HUES6 (cell line): ENCODE results near the gene PKDREJ.

Experiments used
- H3K27ac ChIP-seq: 2 replicates; pipeline ENCODE4 v1.7.0; 2013; ENCODE audit warnings: low read depth, mild to moderate bottlenecking, low read length, inconsistent platforms
- H3K27me3 ChIP-seq: 2 replicates; pipeline ENCODE4 v1.6.1; 2013; ENCODE audit warnings: low read length; ENCODE audit not compliant: control insufficient read depth, insufficient read depth
- H3K36me3 ChIP-seq: 2 replicates; pipeline ENCODE4 v1.6.1; 2013; ENCODE audit warnings: low read length; ENCODE audit not compliant: control insufficient read depth, insufficient read depth
- H3K4me1 ChIP-seq: 2 replicates; pipeline ENCODE4 v1.6.1; 2013; ENCODE audit warnings: low read length; ENCODE audit not compliant: control insufficient read depth, insufficient read depth
- H3K4me3 ChIP-seq: 2 replicates; pipeline ENCODE4 v1.5.1; 2013; ENCODE audit warnings: low read depth, low read length
- H3K9ac ChIP-seq: one replicate; pipeline ENCODE4 v1.6.1; 2013; ENCODE audit warnings: mild to moderate bottlenecking, low read length
- H3K9me3 ChIP-seq: 2 replicates; pipeline ENCODE4 v1.6.1; 2013; ENCODE audit warnings: low read depth, low read length; ENCODE audit not compliant: control insufficient read depth, insufficient read depth

PKDREJ gene

DNA sequence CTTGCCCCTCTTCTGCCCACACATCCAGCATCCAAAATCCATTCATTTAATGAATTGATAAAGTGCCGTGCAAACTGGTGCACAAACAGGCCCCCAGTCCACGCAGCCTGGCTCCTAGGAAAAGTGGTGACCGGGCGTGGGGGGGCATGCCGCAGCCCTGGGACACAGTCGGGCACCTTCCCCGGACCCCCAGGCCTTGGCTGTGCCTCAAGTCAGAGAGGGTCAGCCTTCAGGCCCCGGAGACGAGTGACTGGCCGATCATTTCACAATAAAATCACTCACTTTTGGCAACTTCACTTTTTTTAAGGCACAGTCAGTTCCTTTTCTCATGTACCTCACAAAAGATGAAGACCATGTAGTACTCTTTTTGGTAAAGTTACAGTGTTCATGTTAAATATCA is 21.1 kb downstream of the PKDREJ start:
- H3K27me3 ChIP-seq = no peaks in the 10 kb centered on the region
- no peak overlapping the region for H3K9ac ChIP-seq
- no peak overlapping the region for H3K4me3 ChIP-seq
- H3K36me3 ChIP-seq = peaks cover 12% of the 10 kb centered on the region
- no peaks in the 10 kb centered on the region for H3K4me1 ChIP-seq
- H3K9me3 ChIP-seq = 0 out of 2 replicates have a peak, but pooled peaks cover 2% of the 10 kb centered on the region
- H3K27ac ChIP-seq = no peak overlapping the region

DNA sequence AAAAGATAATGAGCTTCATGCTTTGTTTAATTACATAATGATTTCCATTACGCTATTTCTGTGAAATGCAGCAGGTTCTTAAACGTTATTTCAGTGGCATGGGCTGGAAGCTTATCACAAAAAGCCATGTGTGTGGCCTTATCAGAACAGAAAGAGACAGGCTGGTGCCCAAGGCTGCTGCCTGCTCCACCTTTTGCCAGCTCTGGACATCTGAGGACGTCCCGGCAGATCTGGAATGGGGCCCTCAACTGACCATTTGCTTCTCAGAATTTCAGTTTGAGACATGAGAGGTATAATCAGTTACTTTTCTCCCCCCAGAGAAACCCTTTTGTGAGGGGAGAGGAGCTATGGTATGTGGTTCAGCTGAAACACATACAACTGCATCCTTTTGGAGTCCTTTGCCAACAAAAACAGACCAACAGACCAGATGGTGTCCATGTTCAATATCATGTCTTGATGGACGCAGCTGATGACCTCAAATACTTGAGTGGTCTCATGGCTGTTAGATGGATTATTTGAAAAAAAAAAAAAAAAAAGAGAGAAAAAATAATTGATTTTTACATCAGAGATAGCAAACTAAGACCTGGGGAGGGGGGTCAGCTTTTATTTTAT is 21.6 kb downstream of the PKDREJ start:
- Histone ChIP-seq H3K27me3 (no peaks in the 10 kb centered on the region), H3K9ac (no peak overlapping the region), H3K9me3 (0 out of 2 replicates have a peak, but pooled peaks cover 2% of the 10 kb centered on the region), H3K36me3 (peaks cover 10% of the 10 kb centered on the region), H3K4me1 (no peaks in the 10 kb centered on the region), H3K27ac (no peak overlapping the region), H3K4me3 (no peak overlapping the region)

DNA sequence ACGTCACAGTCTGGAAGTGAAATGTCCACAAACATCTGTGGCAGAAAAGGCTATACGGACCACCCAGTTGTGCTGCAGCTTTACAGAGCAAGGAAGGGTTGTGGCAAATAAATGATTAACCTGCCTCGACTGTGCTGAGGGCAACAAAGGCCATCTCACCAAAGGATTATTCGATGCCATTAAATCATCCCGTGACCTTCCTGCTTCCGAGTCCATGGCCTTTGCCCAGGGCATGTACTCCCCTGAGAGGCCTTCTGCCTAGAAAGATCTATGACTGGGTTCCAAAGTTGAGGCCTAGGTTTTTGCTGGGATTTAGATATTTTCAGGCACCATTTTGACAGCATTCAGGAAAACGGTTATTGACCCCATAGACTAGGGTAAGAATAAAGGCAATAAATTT is 22.2 kb downstream of the PKDREJ start:
- no peaks in the 10 kb centered on the region for H3K27me3 ChIP-seq
- H3K4me1 ChIP-seq = no peaks in the 10 kb centered on the region
- H3K27ac ChIP-seq = no peak overlapping the region
- H3K36me3 ChIP-seq = peaks cover 10% of the 10 kb centered on the region
- no peak overlapping the region for H3K4me3 ChIP-seq
- H3K9me3 ChIP-seq = 0 out of 2 replicates have a peak, but pooled peaks cover 2% of the 10 kb centered on the region
- H3K9ac ChIP-seq = no peak overlapping the region

DNA sequence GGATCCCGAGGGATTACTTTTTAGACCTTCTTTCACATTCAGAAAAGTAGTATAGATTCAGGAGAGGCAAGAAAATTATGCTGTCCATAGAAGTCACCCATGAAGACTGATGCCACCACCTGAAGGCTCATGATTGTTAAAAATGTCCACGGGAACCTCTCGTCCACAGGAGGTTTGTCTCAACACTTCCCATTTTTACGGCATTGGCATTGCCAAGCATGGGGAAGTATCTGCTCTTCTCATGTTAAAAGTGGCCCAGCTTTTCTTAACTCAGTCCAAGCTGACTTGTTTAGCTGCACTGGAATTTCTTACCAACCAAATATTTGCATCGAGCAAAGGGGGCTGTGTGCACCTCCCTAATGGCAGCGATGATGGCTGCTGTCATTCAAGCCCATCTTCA is 22.6 kb downstream of the PKDREJ start:
- 0 out of 2 replicates have a peak, but pooled peaks cover 2% of the 10 kb centered on the region for H3K9me3 ChIP-seq
- no peaks in the 10 kb centered on the region for H3K27me3 ChIP-seq
- no peak overlapping the region for H3K4me3 ChIP-seq
- peaks cover 10% of the 10 kb centered on the region for H3K36me3 ChIP-seq
- no peaks in the 10 kb centered on the region for H3K4me1 ChIP-seq
- H3K9ac ChIP-seq = no peak overlapping the region
- no peak overlapping the region for H3K27ac ChIP-seq

DNA sequence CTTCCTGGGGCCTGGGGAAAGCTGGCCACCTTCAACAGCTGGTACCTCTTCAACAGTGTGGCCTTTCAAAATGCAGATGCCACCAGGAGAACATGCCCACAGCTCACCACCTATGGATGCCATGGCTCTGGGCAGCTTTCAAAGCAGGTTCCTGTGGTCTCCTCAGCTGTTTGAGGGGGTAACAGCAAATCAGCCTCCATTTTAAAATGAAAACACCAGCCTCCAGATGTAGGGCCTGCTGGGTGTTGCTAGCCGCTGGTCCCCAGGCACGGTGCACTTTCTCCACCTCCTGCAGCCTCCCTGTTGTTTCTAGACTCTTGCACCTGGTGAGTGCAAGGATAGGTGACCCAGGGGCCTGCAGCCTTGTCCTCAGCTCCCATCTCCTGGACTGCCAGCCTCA is 23.1 kb downstream of the PKDREJ start:
- 0 out of 2 replicates have a peak, but pooled peaks cover 2% of the 10 kb centered on the region for H3K9me3 ChIP-seq
- no peaks in the 10 kb centered on the region for H3K27me3 ChIP-seq
- H3K36me3 ChIP-seq = peaks cover 10% of the 10 kb centered on the region
- no peak overlapping the region for H3K27ac ChIP-seq
- no peaks in the 10 kb centered on the region for H3K4me1 ChIP-seq
- no peak overlapping the region for H3K4me3 ChIP-seq
- no peak overlapping the region for H3K9ac ChIP-seq

DNA sequence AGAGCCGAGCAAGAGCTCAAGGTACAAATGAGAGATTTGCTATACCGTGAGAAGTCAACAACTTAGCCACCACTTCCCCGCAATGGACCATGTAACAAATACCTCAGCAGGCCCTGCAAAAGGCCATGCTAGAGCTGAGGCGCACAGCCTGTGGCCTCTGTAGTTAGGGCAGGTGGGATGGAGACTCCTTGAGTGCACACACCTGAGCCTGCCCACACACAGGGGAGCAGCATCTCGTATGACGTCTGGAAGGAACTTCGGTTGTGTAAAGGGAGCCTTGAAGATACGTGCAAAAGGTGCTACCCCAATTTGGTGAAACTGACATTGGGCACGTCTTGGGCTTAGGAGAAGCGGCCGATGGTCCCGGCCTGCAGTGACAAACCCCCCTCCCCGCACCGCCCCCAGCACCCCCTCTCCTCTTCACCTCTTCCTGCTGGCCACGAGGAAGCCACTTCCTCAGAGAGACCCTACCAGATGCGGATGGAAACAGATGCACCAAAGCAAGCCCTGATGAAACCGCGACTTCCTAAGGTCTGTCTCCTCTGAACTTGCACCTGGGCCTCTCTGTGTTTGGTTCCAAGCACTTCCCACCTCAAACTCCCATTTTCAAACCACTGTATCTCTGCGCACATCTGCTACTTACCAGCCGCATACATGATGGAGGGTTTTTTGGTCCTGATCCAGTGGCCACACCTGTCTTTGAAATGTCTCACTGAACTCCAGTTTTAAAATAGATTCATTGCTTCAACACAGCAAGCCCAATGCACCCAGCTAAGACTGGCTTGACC is 23.7 kb downstream of the PKDREJ start:
- 0 out of 2 replicates have a peak, but pooled peaks cover 2% of the 10 kb centered on the region for H3K9me3 ChIP-seq
- H3K27ac ChIP-seq = no peak overlapping the region
- H3K4me3 ChIP-seq = no peak overlapping the region
- no peaks in the 10 kb centered on the region for H3K27me3 ChIP-seq
- no peaks in the 10 kb centered on the region for H3K4me1 ChIP-seq
- peaks cover 5% of the 10 kb centered on the region for H3K36me3 ChIP-seq
- no peak overlapping the region for H3K9ac ChIP-seq

DNA sequence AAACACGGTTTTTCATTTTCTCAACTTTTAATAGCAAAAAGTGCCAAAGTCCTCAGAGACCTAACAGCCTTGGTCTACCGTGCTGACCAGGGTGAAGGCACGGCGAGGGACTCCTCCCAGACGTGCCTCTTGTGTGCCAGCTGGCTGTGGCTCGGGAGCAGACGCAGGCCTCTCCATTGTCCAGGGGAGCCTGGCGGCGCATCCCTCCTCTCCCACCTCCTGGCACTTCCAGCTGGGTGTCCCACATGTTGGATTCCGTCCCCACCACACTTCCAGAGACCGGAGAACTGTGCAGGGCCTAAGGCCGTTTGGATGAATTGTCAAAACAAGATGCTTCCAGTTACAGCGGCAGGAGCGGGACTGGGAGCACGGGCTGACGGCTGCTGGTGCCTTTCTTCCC is 24.6 kb downstream of the PKDREJ start:
- Histone ChIP-seq H3K36me3 (no peaks in the 10 kb centered on the region), H3K9ac (no peak overlapping the region), H3K9me3 (0 out of 2 replicates have a peak, but pooled peaks cover 2% of the 10 kb centered on the region), H3K27ac (no peak overlapping the region), H3K4me3 (no peak overlapping the region), H3K4me1 (no peaks in the 10 kb centered on the region), H3K27me3 (no peaks in the 10 kb centered on the region)

DNA sequence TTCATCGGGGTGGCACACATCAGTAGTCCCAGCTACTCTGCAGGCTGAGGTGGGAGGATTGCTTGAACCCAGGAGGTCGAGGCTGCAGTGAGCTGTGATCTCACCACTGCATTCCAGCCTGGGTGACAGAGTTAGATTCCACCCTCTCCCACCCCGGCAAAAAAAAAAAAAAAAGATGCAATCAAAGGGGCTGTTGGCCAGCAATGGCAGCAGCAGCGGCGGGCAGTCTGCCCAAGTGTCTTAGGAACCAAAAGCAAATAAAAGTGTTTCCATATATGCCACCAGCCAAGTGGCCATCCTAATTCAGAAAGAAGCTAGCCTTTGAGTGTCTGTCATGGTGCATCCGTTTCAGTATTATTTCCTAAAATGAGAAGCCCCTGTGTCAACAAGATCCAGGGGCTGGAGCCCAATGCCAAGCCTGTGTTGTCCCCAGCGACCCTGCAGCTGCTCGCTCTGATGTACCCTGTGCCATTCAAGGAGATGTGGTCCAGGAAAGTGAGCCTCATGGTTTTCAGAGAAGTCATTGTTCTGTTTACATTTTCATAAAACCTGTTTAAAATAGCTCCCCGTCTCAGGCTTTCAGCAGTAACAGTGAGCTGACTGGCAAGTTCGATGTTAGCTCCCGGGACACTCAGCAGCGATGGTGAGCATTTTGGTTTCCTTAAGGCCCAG is 25.6 kb downstream of the PKDREJ start:
- no peaks in the 10 kb centered on the region for H3K36me3 ChIP-seq
- no peak overlapping the region for H3K27ac ChIP-seq
- no peak overlapping the region for H3K4me3 ChIP-seq
- 0 out of 2 replicates have a peak, but pooled peaks cover 2% of the 10 kb centered on the region for H3K9me3 ChIP-seq
- no peak overlapping the region for H3K9ac ChIP-seq
- no peaks in the 10 kb centered on the region for H3K4me1 ChIP-seq
- H3K27me3 ChIP-seq = no peaks in the 10 kb centered on the region

DNA sequence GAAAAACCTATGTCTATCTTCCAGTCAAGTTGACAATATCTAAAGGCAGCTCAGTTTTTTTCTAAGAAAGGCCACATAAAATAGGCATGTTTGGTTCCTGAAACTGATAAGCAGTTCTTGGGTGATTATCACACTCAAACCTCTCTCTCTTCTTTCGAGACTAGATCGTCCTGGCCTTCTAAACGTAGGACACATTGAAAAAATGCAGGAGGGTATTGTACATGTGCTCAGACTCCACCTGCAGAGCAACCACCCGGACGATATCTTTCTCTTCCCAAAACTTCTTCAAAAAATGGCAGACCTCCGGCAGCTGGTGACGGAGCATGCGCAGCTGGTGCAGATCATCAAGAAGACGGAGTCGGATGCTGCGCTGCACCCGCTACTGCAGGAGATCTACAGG is 28.2 kb downstream of the PKDREJ start:
- H3K36me3 ChIP-seq = no peaks in the 10 kb centered on the region

DNA sequence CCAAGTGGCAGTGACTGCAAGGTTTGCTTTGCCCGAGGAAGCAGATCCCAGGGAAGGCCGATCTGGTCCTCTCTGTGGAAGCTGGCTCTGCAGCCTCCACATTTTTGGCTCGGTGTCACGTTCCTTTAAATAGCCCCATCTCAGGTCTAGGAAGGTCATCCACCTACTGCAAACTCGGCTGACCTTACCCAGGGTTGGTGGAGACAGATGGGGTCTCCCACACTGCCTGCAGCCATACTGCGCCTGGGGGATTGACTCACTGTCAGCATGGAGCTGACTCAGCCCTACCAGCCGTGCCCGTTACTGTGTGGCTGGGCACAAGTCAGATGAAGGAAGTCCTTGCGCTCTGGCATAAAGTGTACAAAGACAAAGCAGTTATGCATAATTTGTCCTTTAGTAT is 29.9 kb downstream of the PKDREJ start:
- H3K9ac ChIP-seq = no peak overlapping the region
- H3K36me3 ChIP-seq = no peaks in the 10 kb centered on the region
- no peak overlapping the region for H3K4me3 ChIP-seq
- H3K27me3 ChIP-seq = no peaks in the 10 kb centered on the region
- H3K9me3 ChIP-seq = 0 out of 2 replicates have a peak, but pooled peaks cover 2% of the 10 kb centered on the region
- no peak overlapping the region for H3K27ac ChIP-seq
- no peaks in the 10 kb centered on the region for H3K4me1 ChIP-seq

More for the DNA sequence above, 28.2 kb downstream of the PKDREJ start:
- no peaks in the 10 kb centered on the region for H3K4me1 ChIP-seq
- no peaks in the 10 kb centered on the region for H3K27me3 ChIP-seq
- no peak overlapping the region for H3K27ac ChIP-seq
- no peak overlapping the region for H3K4me3 ChIP-seq
- H3K9ac ChIP-seq = no peak overlapping the region
- 0 out of 2 replicates have a peak, but pooled peaks cover 2% of the 10 kb centered on the region for H3K9me3 ChIP-seq
